Liver (tissue), 9 donors: Measurements from ENCODE around the gene DOCK1. TPM values are rescaled to one million over a fixed set of nuclear protein-coding genes. Genes with fewer than 3 reads are reported as not detected.

Experiments
- DNase-seq: peaks from one replicate; pipeline ENCODE4 v3.0.0-alpha.2; 2017; ENCODE audit warnings: low spot score
- H3K27ac ChIP-seq, 2 donors: one replicate each; pipeline ENCODE4 v1.7.0; 2013; ENCODE audit warnings: inconsistent platforms in 2 of 2, low read length in 2 of 2, control low read depth in 1 of 2, low read depth in 1 of 2, mild to moderate bottlenecking in 1 of 2
- H3K27me3 ChIP-seq, 4 donors: one replicate each; pipeline versions ENCODE4 v1.6.1 to v1.7.0; 2013; ENCODE audit warnings: low read length in 3 of 4, inconsistent platforms in 1 of 4, mild to moderate bottlenecking in 1 of 4, moderate library complexity in 1 of 4; ENCODE audit not compliant: control insufficient read depth in 4 of 4, insufficient read depth in 4 of 4
- H3K36me3 ChIP-seq, 4 donors: one replicate each; pipeline versions ENCODE4 v1.6.1 to v1.7.0; 2013; ENCODE audit warnings: low read length in 3 of 4, mild to moderate bottlenecking in 3 of 4, low read depth in 1 of 4, moderate library complexity in 1 of 4; ENCODE audit not compliant: control insufficient read depth in 4 of 4, insufficient read depth in 3 of 4
- H3K4me1 ChIP-seq, 4 donors: one replicate each; pipeline versions ENCODE4 v1.6.1 to v1.7.0; 2013; ENCODE audit warnings: low read length in 3 of 4, mild to moderate bottlenecking in 3 of 4, moderate library complexity in 1 of 4; ENCODE audit not compliant: control insufficient read depth in 4 of 4, insufficient read depth in 4 of 4
- H3K4me3 ChIP-seq, 3 donors: one replicate each; pipeline versions ENCODE4 v1.6.1 to v1.7.0; 2013; ENCODE audit warnings: low read length in 3 of 3, control low read depth in 1 of 3, low read depth in 1 of 3, mild to moderate bottlenecking in 1 of 3
- H3K9ac ChIP-seq, 2 donors: one replicate each; pipeline ENCODE4 v1.7.0; 2013; ENCODE audit warnings: low read length in 2 of 2, mild to moderate bottlenecking in 2 of 2, moderate library complexity in 2 of 2, control low read depth in 1 of 2, low read depth in 1 of 2
- H3K9me3 ChIP-seq, 4 donors: one replicate each; pipeline versions ENCODE4 v1.6.1 to v1.7.0; 2013; ENCODE audit warnings: low read length in 3 of 4; ENCODE audit not compliant: control insufficient read depth in 4 of 4
- EGR1 ChIP-seq, 2 donors: IDR thresholded peaks; 2 replicates each; pipeline ENCODE4 v1.6.1; 2016 to 2018; ENCODE audit warnings: antibody characterized with exemption in 2 of 2, low read depth in 2 of 2
- FOXA1 ChIP-seq: IDR thresholded peaks from 2 replicates; pipeline ENCODE4 v1.6.1; 2016; ENCODE audit warnings: antibody characterized with exemption
- FOXA2 ChIP-seq: IDR thresholded peaks from 2 replicates; pipeline ENCODE4 v1.6.1; 2016; ENCODE audit warnings: antibody characterized with exemption
- HNF4A ChIP-seq, 2 donors: conservative IDR thresholded peaks; 2 replicates each; pipeline ENCODE4 v1.6.1; 2016; ENCODE audit warnings: antibody characterized with exemption in 2 of 2, mild to moderate bottlenecking in 2 of 2
- HNF4G ChIP-seq: IDR thresholded peaks from 2 replicates; pipeline ENCODE4 v1.6.1; 2016; ENCODE audit warnings: antibody characterized with exemption
- NR2F2 ChIP-seq: IDR thresholded peaks from 2 replicates; pipeline ENCODE4 v1.6.1; 2016; ENCODE audit warnings: antibody characterized with exemption
- RXRA ChIP-seq, 2 donors: IDR thresholded peaks; 2 replicates each; pipeline ENCODE4 v1.6.1; 2017 to 2018; ENCODE audit warnings: antibody characterized with exemption in 2 of 2, mild to moderate bottlenecking in 1 of 2
- SP1 ChIP-seq: IDR thresholded peaks from 2 replicates; pipeline ENCODE4 v1.6.1; 2018; ENCODE audit warnings: antibody characterized with exemption, mild to moderate bottlenecking
- TAF1 ChIP-seq: conservative IDR thresholded peaks from 2 replicates; pipeline ENCODE4 v1.6.1; 2016; ENCODE audit warnings: antibody characterized with exemption, mild to moderate bottlenecking
- YY1 ChIP-seq: IDR thresholded peaks from 2 replicates; pipeline ENCODE4 v1.6.1; 2016; ENCODE audit warnings: antibody characterized with exemption, mild to moderate bottlenecking
- WGBS: extraction: QIAGEN DNeasy Blood & Tissue Kit; methylation state at CpG from one replicate; pipeline ENCODE4 v1.1.7; 2013; 5-methylcytosine and 5-hydroxymethylcytosine counted together
- polyA plus RNA-seq, 2 donors: library from polyadenylated mRNA; stranded (reverse) in 1 of 2; unstranded in 1 of 2; fragments of 200-250 nt in 1 of 2; fragments of >200 nt in 1 of 2; fragmentation: Nextera tagmentation in 1 of 2; extraction: Ambion mirVana in 1 of 2; gene quantifications; one replicate each; pipeline versions ENCODE4 v1.2.1 to v1.2.3, GENCODE V29; 2013 to 2015
- total RNA-seq, 2 donors: library from RNA; depleted of rRNA; stranded (reverse); fragments of >200 nt; gene quantifications; one replicate each; pipeline ENCODE4 v1.2.3, GENCODE V29; 2014
- TF ChIP-seq, protein P1 (sequence below): IDR thresholded peaks from 2 replicates; pipeline ENCODE4 v1.6.1; 2016; ENCODE audit warnings: antibody characterized with exemption
- TF ChIP-seq, protein P2 (sequence below): fragments of 150-350 bp; IDR thresholded peaks from 2 replicates; pipeline ENCODE4 v1.5.1; 2017; ENCODE audit warnings: improper control_type of control experiment, low read depth, low read length; ENCODE audit not compliant: missing input control
- TF ChIP-seq, protein P3 (sequence below): IDR thresholded peaks from 2 replicates; pipeline ENCODE4 v1.6.1; 2016; ENCODE audit warnings: antibody characterized with exemption, mild to moderate bottlenecking
- donor health status: healthy.
- donor health status: healthy.
- donor health status: healthy.
- donor health status: healthy.
- donor health status: healthy.

The DOCK1 gene
- total and polyA plus RNA-seq, 4 donors, result 3.8 to 28.8 (median 9.1) TPM

- Histone ChIP-seq H3K9ac (no peak overlapping the region), H3K4me1 (peaks cover 0 to 2% (median 0%) of the 10 kb centered on the region in 4 donors), H3K4me3 (no peak overlapping the region), H3K27ac (no peak overlapping the region), H3K36me3 (peaks cover 0 to 3% (median 2%) of the 10 kb centered on the region in 4 donors), H3K9me3 (no peaks in the 10 kb centered on the region), H3K27me3 (no peaks in the 10 kb centered on the region)
- DNase-seq, result no peak
- 88% methylated on average over 20 of the region's 20 CpGs for WGBS
- TF ChIP-seq, protein P1, sequence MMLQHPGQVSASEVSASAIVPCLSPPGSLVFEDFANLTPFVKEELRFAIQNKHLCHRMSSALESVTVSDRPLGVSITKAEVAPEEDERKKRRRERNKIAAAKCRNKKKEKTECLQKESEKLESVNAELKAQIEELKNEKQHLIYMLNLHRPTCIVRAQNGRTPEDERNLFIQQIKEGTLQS, result no peak
- TF ChIP-seq HNF4A (conservative IDR thresholded peaks at IDR 0.05) (no peak), YY1 (no peak)
Measured at GRCh38 chr10:127017541-127018297, 112.5 kb downstream of the DOCK1 start.

GRCh38 chr10:127018298-127018650, 113.0 kb downstream of the DOCK1 start:
- DNase-seq, result no peak
- H3K36me3 ChIP-seq, result peaks cover 0 to 8% (median 5%) of the 10 kb centered on the region in 4 donors
- 92% methylated on average over 4 of the region's 4 CpGs for WGBS

More at GRCh38 chr10:127018298-127018650, 113.0 kb downstream of the DOCK1 start:
- H3K4me3 ChIP-seq, result no peak overlapping the region
- no peaks in the 10 kb centered on the region for H3K4me1 ChIP-seq
- H3K27me3 ChIP-seq, result no peaks in the 10 kb centered on the region
- H3K9ac ChIP-seq, result no peak overlapping the region
- H3K27ac ChIP-seq, result no peak overlapping the region
- no peaks in the 10 kb centered on the region for H3K9me3 ChIP-seq
- TF ChIP-seq HNF4G, result no peak
- no peak for TF ChIP-seq NR2F2
- TF ChIP-seq RXRA (IDR thresholded peaks at IDR 0.05), result no peak
- TF ChIP-seq, protein P2, sequence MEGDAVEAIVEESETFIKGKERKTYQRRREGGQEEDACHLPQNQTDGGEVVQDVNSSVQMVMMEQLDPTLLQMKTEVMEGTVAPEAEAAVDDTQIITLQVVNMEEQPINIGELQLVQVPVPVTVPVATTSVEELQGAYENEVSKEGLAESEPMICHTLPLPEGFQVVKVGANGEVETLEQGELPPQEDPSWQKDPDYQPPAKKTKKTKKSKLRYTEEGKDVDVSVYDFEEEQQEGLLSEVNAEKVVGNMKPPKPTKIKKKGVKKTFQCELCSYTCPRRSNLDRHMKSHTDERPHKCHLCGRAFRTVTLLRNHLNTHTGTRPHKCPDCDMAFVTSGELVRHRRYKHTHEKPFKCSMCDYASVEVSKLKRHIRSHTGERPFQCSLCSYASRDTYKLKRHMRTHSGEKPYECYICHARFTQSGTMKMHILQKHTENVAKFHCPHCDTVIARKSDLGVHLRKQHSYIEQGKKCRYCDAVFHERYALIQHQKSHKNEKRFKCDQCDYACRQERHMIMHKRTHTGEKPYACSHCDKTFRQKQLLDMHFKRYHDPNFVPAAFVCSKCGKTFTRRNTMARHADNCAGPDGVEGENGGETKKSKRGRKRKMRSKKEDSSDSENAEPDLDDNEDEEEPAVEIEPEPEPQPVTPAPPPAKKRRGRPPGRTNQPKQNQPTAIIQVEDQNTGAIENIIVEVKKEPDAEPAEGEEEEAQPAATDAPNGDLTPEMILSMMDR, result no peak
- TF ChIP-seq TAF1, result no peak
- TF ChIP-seq, protein P1, result no peak
- no peak for TF ChIP-seq SP1
- no peak for TF ChIP-seq FOXA1
- no peak for TF ChIP-seq FOXA2
- no peak for TF ChIP-seq EGR1 (IDR thresholded peaks at IDR 0.05; ENCODE audit: low read depth in 2 of 2)
- TF ChIP-seq, protein P3, sequence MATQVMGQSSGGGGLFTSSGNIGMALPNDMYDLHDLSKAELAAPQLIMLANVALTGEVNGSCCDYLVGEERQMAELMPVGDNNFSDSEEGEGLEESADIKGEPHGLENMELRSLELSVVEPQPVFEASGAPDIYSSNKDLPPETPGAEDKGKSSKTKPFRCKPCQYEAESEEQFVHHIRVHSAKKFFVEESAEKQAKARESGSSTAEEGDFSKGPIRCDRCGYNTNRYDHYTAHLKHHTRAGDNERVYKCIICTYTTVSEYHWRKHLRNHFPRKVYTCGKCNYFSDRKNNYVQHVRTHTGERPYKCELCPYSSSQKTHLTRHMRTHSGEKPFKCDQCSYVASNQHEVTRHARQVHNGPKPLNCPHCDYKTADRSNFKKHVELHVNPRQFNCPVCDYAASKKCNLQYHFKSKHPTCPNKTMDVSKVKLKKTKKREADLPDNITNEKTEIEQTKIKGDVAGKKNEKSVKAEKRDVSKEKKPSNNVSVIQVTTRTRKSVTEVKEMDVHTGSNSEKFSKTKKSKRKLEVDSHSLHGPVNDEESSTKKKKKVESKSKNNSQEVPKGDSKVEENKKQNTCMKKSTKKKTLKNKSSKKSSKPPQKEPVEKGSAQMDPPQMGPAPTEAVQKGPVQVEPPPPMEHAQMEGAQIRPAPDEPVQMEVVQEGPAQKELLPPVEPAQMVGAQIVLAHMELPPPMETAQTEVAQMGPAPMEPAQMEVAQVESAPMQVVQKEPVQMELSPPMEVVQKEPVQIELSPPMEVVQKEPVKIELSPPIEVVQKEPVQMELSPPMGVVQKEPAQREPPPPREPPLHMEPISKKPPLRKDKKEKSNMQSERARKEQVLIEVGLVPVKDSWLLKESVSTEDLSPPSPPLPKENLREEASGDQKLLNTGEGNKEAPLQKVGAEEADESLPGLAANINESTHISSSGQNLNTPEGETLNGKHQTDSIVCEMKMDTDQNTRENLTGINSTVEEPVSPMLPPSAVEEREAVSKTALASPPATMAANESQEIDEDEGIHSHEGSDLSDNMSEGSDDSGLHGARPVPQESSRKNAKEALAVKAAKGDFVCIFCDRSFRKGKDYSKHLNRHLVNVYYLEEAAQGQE, result no peak
- no peak for TF ChIP-seq HNF4A (conservative IDR thresholded peaks at IDR 0.05)
